WTC11 (cell line): ENCODE results near the gene COX5A. TPM values are rescaled to one million over a fixed set of nuclear protein-coding genes. Genes with fewer than 3 reads are reported as not detected.
A peak's percentile ranks its signal among the peaks of the same experiment; 100 is the strongest.

Source experiments
- ATAC-seq: fragments of 200-7000 bp; cut with Tn5 transposase; 2 replicates; pipeline ENCODE4 v1.10.0; 2021; ENCODE audit warnings: mild to moderate bottlenecking, moderate library complexity
- CTCF ChIA-PET: fragments of 300-600 bp; sonication (Branson Sonifier 250); formaldehyde crosslinking; loops from one replicate; lab custom pipeline; 2021; ENCODE audit warnings: antibody characterized with exemption; lab: Charles Lee
- POLR2A ChIA-PET: fragments of 350-600 bp; sonication (Branson Sonifier 250); formaldehyde crosslinking; loops from one replicate; lab custom pipeline; 2021; ENCODE audit warnings: antibody characterized with exemption; lab: Charles Lee
- DNase-seq: peaks from one replicate; pipeline ENCODE4 v3.0.0; 2021; ENCODE audit warnings: low spot score
- H3K27ac Mint-ChIP-seq: 2 replicates; pipeline ENCODE4 v1.8.0; 2021; ENCODE audit warnings: mixed read lengths
- H3K27me3 Mint-ChIP-seq: 2 replicates; pipeline ENCODE4 v1.8.0; 2021; ENCODE audit warnings: low read depth, mild to moderate bottlenecking, moderate library complexity, mixed read lengths
- H3K36me3 Mint-ChIP-seq: 2 replicates; pipeline ENCODE4 v1.8.0; 2021; ENCODE audit warnings: mixed read lengths
- H3K4me1 Mint-ChIP-seq: 2 replicates; pipeline ENCODE4 v1.8.0; 2022; ENCODE audit warnings: mixed read lengths
- H3K4me3 Mint-ChIP-seq: 2 replicates; pipeline ENCODE4 v1.8.0; 2021; ENCODE audit warnings: mild to moderate bottlenecking, moderate library complexity, mixed read lengths
- H3K9me3 Mint-ChIP-seq: 2 replicates; pipeline ENCODE4 v1.8.0; 2021; ENCODE audit warnings: mixed read lengths
- AR ChIP-seq: fragments of 250-450 bp; sonication (Bioruptor Pico); IDR thresholded peaks from 2 replicates; pipeline ENCODE4 v1.9.0; 2021; ENCODE audit warnings: mild to moderate bottlenecking
- ATF1 ChIP-seq: sonication (generic); formaldehyde crosslinking; IDR thresholded peaks from 2 replicates; pipeline ENCODE4 v1.8.1; 2023; ENCODE audit warnings: mild to moderate bottlenecking, moderate library complexity, missing genetic modification reagents
- E2F4 ChIP-seq: sonication (generic); formaldehyde crosslinking; IDR thresholded peaks from 2 replicates; pipeline ENCODE4 v1.8.1; 2022; ENCODE audit warnings: low read depth, mild to moderate bottlenecking, moderate library complexity, missing genetic modification reagents, borderline replicate concordance
- ETV6 ChIP-seq: sonication (generic); formaldehyde crosslinking; IDR thresholded peaks from 2 replicates; pipeline ENCODE4 v1.8.1; 2022; ENCODE audit warnings: mild to moderate bottlenecking, missing genetic modification reagents
- FOXP1 ChIP-seq: sonication (generic); formaldehyde crosslinking; IDR thresholded peaks from 2 replicates; pipeline ENCODE4 v1.8.0; 2022; ENCODE audit warnings: missing genetic modification reagents, mild to moderate bottlenecking, moderate library complexity, borderline replicate concordance
- GABPB1 ChIP-seq: sonication (generic); formaldehyde crosslinking; IDR thresholded peaks from 2 replicates; pipeline ENCODE4 v1.8.1; 2023; ENCODE audit warnings: mild to moderate bottlenecking, missing genetic modification reagents
- GTF2I ChIP-seq: fragments of 250-450 bp; sonication (Bioruptor Pico); conservative IDR thresholded peaks from 2 replicates; pipeline ENCODE4 v1.4.0; 2021; ENCODE audit warnings: mild to moderate bottlenecking
- NFYB ChIP-seq: sonication (generic); formaldehyde crosslinking; conservative IDR thresholded peaks from 2 replicates; pipeline ENCODE4 v1.8.0; 2022; ENCODE audit warnings: low read depth, missing genetic modification reagents
- NR2C2 ChIP-seq: sonication (generic); formaldehyde crosslinking; IDR thresholded peaks from 2 replicates; pipeline ENCODE4 v1.8.0; 2022; ENCODE audit warnings: mild to moderate bottlenecking, missing genetic modification reagents
- NR3C1 ChIP-seq: sonication (generic); formaldehyde crosslinking; conservative IDR thresholded peaks from 2 replicates; pipeline ENCODE4 v1.8.1; 2023; ENCODE audit warnings: low read depth, mild to moderate bottlenecking, missing genetic modification reagents
- OVOL2 ChIP-seq: fragments of 250-450 bp; sonication (Bioruptor Pico); IDR thresholded peaks from 2 replicates; pipeline ENCODE4 v1.9.0; 2021; ENCODE audit warnings: mild to moderate bottlenecking, borderline replicate concordance
- SOX15 ChIP-seq: fragments of 250-450 bp; sonication (Bioruptor Pico); IDR thresholded peaks from 2 replicates; pipeline ENCODE4 v1.9.0; 2021; ENCODE audit warnings: mild to moderate bottlenecking
- TCF7 ChIP-seq: sonication (generic); formaldehyde crosslinking; IDR thresholded peaks from 2 replicates; pipeline ENCODE4 v1.8.0; 2022; ENCODE audit warnings: mild to moderate bottlenecking, low read depth, missing genetic modification reagents, moderate library complexity
- TEAD4 ChIP-seq: sonication (generic); formaldehyde crosslinking; IDR thresholded peaks from 2 replicates; pipeline ENCODE4 v1.8.0; 2022; ENCODE audit warnings: mild to moderate bottlenecking, missing genetic modification reagents
- ZNF121 ChIP-seq: sonication (generic); formaldehyde crosslinking; IDR thresholded peaks from 2 replicates; pipeline ENCODE4 v1.8.0; 2023; ENCODE audit warnings: missing genetic modification reagents
- ZNF263 ChIP-seq: sonication (generic); formaldehyde crosslinking; IDR thresholded peaks from 2 replicates; pipeline ENCODE4 v1.8.1; 2022; ENCODE audit warnings: low read depth, mild to moderate bottlenecking, moderate library complexity, missing genetic modification reagents
- ZNF396 ChIP-seq: fragments of 250-450 bp; sonication (Bioruptor Pico); IDR thresholded peaks from 2 replicates; pipeline ENCODE4 v1.8.0; 2021; ENCODE audit warnings: mild to moderate bottlenecking, moderate library complexity, borderline replicate concordance
- ZNF425 ChIP-seq: fragments of 250-450 bp; sonication (Bioruptor Pico); conservative IDR thresholded peaks from 2 replicates; pipeline ENCODE4 v1.9.0; 2021; ENCODE audit warnings: mild to moderate bottlenecking
- total RNA-seq: library from RNA; stranded (reverse); gene quantifications from 3 replicates; pipeline ENCODE4 v1.2.3, GENCODE V29; 2021
- TF ChIP-seq, protein P1 (sequence below): sonication (generic); formaldehyde crosslinking; IDR thresholded peaks from 2 replicates; pipeline ENCODE4 v1.8.1; 2023; ENCODE audit warnings: mild to moderate bottlenecking, missing genetic modification reagents, moderate library complexity
- TF ChIP-seq, protein P2 (sequence below): sonication (generic); formaldehyde crosslinking; conservative IDR thresholded peaks from 2 replicates; pipeline ENCODE4 v1.8.1; 2022; ENCODE audit warnings: mild to moderate bottlenecking, missing genetic modification reagents
- TF ChIP-seq, protein P3 (sequence below): sonication (generic); formaldehyde crosslinking; IDR thresholded peaks from 2 replicates; pipeline ENCODE4 v1.8.0; 2022; ENCODE audit warnings: mild to moderate bottlenecking, missing genetic modification reagents
- TF ChIP-seq, protein P4 (sequence below): sonication (generic); formaldehyde crosslinking; IDR thresholded peaks from 2 replicates; pipeline ENCODE4 v1.8.0; 2022; ENCODE audit warnings: mild to moderate bottlenecking, missing genetic modification reagents
- TF ChIP-seq, protein P5 (sequence below): fragments of 250-450 bp; sonication (Bioruptor Pico); IDR thresholded peaks from 2 replicates; pipeline ENCODE4 v1.8.0; 2021; ENCODE audit warnings: mild to moderate bottlenecking

Gene COX5A
- total RNA-seq, 1 experiment from 2014 or later = 354 TPM

DNA sequence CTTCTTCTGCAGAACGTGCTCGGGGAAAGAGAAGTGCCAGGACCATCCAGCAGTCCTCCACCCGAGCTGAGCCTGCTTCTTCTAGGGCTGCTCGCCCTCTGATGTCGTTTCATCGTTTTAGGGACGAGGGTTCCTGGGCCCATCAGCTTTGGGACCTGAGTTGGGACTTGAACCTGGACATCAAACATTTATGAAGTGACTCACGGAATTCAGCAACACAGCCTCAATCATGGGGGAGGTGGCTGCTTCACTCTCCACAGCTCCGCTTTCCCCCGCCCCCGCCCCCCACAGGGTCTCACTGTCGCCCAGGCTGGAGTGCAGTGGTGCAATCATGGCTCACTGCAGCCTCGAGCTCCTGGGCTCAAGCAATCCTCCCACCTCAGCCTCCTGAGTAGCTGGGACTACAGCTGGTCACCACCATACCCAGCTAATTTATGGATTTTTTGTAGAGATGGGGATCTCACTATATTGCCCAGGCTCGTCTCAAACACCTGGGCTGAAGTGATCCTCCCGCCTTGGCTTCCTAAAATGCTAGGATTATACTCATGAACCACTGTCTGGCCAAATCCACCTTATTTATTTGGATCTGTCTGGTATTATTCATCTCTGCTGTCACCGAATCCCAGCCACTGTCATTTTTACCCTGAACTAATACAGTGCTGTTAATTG is 64.0 kb downstream of the COX5A start:
- H3K9me3 Mint-ChIP-seq = no peaks in the 10 kb centered on the region
- H3K36me3 Mint-ChIP-seq = 0 out of 2 replicates have a peak, but pooled peaks cover 5% of the 10 kb centered on the region
- H3K4me3 Mint-ChIP-seq = peak overlapping the region; percentile 93
- TF ChIP-seq ZNF121 (CRISPR knock-in tag) (peak; percentile 68), TCF7 (no peak), GTF2I (CRISPR knock-in tag) (no peak)
- peak; percentile 12 for ATAC-seq
- H3K27ac Mint-ChIP-seq = peak overlapping the region; percentile 81
- CTCF ChIA-PET = interaction anchor here (0.8 to 1.2 kb wide), 3 partner anchors 15 to 96 kb away, joined by 3 read pairs; no protein-coding TSS in a partner anchor
- H3K27me3 Mint-ChIP-seq = no peaks in the 10 kb centered on the region; the same call in 1 of the 2 replicates
- peak; percentile 37 for DNase-seq
- H3K4me1 Mint-ChIP-seq = peaks cover 20% of the 10 kb centered on the region
- POLR2A ChIA-PET = interaction anchor here (0.9 to 1.1 kb wide), 3 partner anchors 28 to 114 kb away, joined by 3 read pairs; partner anchors contain the start of gene RPP25

GRCh38 chr15:74873036-74873755 is 64.7 kb downstream of the COX5A start, which contains the start of gene SCAMP2:
Gene SCAMP2, minus strand, starts transcription at chr15:74873365. Its CDS starts 110 bp downstream, at chr15:74873255.
- H3K27me3 Mint-ChIP-seq = no peaks in the 10 kb centered on the region; the same call in 1 of the 2 replicates
- CTCF ChIA-PET = interaction anchor here (0.8 to 1.2 kb wide), 3 partner anchors 16 to 96 kb away, joined by 3 read pairs; no protein-coding TSS in a partner anchor
- H3K4me1 Mint-ChIP-seq = peaks cover 20% of the 10 kb centered on the region
- H3K27ac Mint-ChIP-seq = peak within 1 kb of the TSS; percentile 93
- peaks cover 6% of the 10 kb centered on the region for H3K36me3 Mint-ChIP-seq
- peaks cover under 1% of the 10 kb centered on the region; the same call in 1 of the 2 replicates for H3K9me3 Mint-ChIP-seq
- DNase-seq (peak; percentile 96), ATAC-seq (peak; percentile 97)
- POLR2A ChIA-PET = interaction anchor here (0.6 to 0.9 kb wide), 3 partner anchors 29 to 128 kb away, joined by 3 read pairs; partner anchors contain the start of gene RPP25
- peak within 1 kb of the TSS; percentile 93 for H3K4me3 Mint-ChIP-seq
- TF ChIP-seq, protein P1, sequence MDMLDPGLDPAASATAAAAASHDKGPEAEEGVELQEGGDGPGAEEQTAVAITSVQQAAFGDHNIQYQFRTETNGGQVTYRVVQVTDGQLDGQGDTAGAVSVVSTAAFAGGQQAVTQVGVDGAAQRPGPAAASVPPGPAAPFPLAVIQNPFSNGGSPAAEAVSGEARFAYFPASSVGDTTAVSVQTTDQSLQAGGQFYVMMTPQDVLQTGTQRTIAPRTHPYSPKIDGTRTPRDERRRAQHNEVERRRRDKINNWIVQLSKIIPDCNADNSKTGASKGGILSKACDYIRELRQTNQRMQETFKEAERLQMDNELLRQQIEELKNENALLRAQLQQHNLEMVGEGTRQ (CRISPR knock-in tag) = peak; percentile 46; the same call in 1 of the 2 replicates
- TF ChIP-seq, protein P2, sequence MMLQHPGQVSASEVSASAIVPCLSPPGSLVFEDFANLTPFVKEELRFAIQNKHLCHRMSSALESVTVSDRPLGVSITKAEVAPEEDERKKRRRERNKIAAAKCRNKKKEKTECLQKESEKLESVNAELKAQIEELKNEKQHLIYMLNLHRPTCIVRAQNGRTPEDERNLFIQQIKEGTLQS (CRISPR knock-in tag) = no peak
- TF ChIP-seq GABPB1 (CRISPR knock-in tag) (peak; percentile 44), AR (CRISPR knock-in tag) (no peak), OVOL2 (no peak), FOXP1 (CRISPR knock-in tag) (0 out of 2 replicates have a peak, but pooled peaks have one; percentile 31), ETV6 (CRISPR knock-in tag) (no peak), ZNF263 (CRISPR knock-in tag) (no peak), NR2C2 (CRISPR knock-in tag) (no peak), E2F4 (no peak), ATF1 (no peak), ZNF425 (CRISPR knock-in tag) (no peak), NR3C1 (CRISPR knock-in tag) (no peak), ZNF121 (CRISPR knock-in tag) (no peak), TEAD4 (no peak), NFYB (CRISPR knock-in tag) (peak; percentile 87), ZNF396 (CRISPR knock-in tag) (no peak), SOX15 (no peak)
- TF ChIP-seq, protein P3, sequence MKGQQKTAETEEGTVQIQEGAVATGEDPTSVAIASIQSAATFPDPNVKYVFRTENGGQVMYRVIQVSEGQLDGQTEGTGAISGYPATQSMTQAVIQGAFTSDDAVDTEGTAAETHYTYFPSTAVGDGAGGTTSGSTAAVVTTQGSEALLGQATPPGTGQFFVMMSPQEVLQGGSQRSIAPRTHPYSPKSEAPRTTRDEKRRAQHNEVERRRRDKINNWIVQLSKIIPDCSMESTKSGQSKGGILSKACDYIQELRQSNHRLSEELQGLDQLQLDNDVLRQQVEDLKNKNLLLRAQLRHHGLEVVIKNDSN (CRISPR knock-in tag) = no peak
- TF ChIP-seq, protein P4, sequence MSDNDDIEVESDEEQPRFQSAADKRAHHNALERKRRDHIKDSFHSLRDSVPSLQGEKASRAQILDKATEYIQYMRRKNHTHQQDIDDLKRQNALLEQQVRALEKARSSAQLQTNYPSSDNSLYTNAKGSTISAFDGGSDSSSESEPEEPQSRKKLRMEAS = peak; percentile 65; the same call in 1 of the 2 replicates
- TF ChIP-seq, protein P5, sequence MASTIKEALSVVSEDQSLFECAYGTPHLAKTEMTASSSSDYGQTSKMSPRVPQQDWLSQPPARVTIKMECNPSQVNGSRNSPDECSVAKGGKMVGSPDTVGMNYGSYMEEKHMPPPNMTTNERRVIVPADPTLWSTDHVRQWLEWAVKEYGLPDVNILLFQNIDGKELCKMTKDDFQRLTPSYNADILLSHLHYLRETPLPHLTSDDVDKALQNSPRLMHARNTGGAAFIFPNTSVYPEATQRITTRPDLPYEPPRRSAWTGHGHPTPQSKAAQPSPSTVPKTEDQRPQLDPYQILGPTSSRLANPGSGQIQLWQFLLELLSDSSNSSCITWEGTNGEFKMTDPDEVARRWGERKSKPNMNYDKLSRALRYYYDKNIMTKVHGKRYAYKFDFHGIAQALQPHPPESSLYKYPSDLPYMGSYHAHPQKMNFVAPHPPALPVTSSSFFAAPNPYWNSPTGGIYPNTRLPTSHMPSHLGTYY (CRISPR knock-in tag) = no peak
